NCI-H2196 (cell line): ENCODE data around the gene CD44.

ENCODE experiments used
- DNase-seq: peaks from one replicate; lab custom pipeline; 2025; ENCODE audit not compliant: unreplicated experiment; lab: John Stamatoyannopoulos, UW

Gene CD44

DNA sequence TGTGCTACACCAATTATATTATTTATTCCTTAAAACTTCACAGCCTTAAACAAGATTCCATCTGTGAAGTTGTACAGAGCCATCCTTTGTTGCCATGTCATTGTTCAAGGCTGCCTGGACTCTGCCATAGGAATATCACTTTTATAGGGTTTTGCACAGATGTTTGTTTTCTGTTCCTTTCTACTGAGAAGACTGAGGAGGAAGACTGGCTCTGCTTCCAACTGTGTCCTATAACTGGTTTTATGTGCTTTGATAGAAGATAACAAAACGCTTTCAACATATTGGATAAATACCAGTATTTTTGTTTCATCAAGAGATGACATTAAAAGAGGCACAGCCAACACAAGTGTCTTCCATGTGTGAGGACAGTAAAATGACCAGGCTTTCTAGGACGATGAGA lies 120.6 kb downstream of the CD44 start:
- no peak for DNase-seq

DNA sequence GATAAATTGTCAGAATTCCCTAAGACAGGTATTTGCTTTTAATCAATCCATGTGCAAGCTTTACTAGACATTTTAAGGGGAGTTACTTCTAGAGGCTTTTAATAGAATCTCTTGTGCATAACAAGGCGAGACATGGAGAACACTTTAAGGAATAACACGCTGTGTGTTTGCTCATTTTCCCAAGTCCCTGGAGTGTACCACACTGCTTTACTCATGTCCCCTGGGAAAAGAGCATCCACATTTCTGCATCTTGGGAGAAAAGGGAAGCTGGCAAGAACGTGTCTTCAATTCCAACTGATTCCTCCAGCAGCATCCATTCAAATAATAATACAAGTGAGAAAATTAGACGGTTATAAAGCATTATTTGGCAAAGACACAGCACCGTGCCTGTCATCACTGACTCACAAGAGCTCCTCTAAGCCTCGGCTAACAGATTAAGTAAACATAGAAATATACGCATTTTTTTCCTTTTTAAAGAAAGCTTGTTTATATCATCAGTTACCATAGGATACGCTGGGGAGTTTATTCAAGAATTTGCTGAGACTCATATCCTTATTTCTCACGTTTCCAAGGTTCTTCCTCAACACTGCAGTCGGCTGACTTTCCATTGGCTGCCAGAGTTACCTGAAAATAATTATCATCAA lies 121.5 kb downstream of the CD44 start:
- no peak for DNase-seq

DNA sequence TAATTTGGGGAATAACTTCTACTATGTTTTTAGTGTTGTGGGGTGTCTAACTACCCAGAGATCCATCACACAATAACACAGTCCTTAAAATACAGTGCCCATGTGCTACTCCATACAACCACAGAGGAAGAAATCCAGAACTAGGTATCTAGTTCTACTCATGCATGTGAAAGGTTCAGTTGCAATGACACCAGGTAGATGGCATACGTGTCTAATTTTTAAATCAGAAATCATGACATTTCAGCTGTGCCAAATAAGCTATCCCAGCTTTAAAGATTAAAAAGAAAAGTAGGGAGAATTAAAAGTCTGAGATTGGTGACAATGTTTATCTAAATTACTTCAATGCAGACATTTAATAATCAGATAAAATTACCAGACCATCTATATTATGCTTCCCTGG lies 122.2 kb downstream of the CD44 start:
- DNase-seq = no peak

DNA sequence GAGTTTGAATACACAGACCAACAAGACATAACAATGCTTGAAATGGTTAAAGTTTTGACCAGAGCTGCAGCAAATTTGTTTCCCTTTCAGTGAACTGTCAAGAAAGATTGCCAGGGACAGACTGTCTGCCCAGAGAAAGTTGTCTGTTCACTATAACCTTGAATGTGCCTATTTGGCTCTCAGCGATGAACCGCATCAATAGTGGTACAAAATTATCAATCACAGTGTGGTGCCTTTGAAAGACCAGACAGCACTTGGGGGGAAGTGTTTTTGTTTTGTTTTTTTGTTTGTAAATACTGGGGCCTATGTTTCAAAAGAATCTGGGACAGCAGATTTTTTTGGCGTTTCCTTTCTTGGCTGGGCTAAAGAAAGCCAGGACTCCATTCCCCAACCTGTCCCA lies 123.1 kb downstream of the CD44 start:
- DNase-seq = no peak

DNA sequence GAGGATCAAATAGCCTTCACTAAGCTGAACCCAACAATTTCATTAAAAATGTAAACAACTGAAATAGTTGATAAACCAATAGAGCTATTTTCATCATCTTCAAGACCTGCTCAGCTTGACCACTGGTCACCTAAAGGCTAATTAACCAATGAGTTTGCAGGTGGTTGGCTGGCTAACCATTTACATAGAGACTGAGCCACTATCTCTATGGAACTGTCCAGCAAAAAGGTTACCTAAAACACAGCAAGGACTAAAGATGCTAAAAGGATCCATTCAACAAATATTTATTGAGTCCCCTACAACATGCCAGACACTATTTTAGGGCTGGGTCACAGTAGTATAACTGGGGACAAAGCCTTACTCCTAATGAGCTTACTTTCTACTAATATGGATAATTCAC lies 123.8 kb downstream of the CD44 start:
- DNase-seq = no peak

DNA sequence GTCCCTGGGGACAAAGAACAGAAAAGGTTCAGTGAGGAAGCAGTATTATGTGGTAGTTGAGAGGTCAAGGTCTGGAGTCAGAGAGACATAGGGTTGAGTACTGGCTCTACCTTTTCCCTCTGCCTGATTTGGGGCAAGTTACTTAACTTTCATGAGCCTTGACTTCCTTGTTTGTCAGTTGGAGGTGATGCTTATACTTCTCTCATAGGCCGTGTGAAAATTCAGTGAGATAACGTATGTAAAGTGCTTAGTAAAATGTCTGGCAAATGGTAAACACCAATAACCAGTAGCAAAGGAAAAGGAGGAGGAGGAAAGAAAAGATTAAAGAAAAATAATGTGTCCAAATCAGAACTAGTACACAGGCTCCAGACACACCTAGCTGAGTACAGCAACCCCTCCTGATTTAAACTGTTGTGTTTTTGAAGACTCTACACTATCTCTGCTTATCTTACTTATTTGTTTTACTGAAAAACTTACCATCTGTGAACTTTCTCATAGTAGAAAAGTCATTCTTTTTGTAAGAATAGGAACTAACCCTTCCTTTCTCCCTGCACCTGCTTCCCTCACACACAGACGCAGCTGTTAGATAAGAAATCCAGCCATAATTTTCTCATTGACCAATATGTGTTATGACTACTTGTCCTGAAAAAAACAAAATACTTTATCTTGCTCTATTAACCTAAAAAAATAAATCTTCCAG lies 126.9 kb downstream of the CD44 start:
- no peak for DNase-seq

DNA sequence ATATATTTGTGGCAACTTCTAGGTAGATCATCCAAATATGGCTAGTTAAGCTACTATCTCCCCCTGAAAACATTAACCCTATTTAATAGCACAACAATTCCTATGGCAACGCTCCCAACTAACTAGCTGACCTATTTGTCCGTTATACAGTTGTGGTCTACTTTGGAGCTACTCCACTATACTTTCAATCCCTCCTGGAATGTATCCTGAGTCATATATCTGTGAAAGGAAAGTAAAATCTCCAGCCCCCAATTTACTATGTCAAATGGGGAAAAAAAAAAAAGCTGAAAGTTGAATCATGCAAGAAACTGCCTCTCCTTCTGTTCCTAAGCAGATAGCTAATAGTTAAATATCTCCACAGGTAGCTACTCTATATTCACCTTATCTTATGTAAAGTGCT lies 128.5 kb downstream of the CD44 start:
- DNase-seq = no peak

DNA sequence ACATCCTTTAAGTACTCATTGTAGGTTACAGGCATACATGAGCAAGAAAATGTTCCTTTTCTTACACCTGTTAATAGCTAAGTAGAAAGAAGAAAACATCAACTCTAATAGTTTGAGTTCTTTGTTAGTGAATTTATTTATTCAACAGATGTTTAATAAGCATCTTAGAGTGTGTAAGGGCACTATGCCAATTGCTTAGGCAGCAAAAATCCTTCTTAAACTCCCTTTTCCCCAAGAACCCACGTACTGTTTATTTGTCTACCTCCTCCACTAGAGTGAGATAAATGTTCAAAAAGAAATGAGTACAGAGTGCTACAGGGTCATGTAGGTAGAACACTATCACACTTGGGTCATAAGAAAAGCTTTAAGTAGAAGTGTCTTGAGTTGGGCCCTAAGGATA lies 131.4 kb downstream of the CD44 start:
- no peak for DNase-seq

DNA sequence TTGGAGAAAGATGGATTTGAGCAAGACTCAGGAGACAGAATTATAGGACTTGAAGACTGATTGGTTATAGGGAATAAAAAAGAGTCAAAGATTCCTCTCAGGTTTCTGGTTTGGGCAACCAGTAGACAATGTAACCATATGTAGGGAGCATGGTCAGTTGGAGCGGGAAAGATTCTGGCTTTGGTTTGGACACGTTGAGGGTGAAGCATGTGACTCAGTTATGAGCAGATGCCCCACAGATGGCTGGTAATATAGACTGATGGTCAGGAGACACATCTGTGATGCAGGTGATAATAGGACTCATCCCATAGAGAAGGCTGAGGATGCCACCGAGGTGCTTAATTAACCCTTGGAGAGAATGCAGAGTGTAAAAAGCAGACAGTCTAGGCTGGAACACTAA lies 132.1 kb downstream of the CD44 start:
- DNase-seq = no peak

DNA sequence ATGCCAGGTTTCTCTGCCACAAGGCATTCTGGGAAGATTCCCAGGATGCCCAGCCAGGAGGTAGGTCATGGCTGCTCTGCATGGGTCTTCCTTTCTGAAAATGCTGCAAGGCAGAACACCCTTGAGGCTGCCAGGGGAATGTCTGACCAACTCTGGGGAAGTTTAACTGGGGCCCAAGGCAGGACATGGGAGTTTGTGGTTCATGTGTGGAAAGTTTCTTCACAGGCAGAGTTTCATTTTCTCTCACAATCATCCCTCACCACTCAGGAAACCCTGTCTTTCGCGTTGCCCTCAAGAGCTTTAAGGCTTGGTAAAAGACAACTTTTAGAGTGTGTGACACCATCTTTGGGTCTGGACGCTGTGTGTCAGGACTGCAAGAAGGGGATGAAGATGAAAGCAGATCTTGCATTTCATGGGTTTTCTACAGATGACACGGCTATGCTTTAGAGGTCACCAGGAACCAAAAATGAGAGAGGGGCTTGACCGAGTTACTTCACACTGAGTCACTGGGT lies 133.5 kb downstream of the CD44 start:
- DNase-seq = no peak

DNA sequence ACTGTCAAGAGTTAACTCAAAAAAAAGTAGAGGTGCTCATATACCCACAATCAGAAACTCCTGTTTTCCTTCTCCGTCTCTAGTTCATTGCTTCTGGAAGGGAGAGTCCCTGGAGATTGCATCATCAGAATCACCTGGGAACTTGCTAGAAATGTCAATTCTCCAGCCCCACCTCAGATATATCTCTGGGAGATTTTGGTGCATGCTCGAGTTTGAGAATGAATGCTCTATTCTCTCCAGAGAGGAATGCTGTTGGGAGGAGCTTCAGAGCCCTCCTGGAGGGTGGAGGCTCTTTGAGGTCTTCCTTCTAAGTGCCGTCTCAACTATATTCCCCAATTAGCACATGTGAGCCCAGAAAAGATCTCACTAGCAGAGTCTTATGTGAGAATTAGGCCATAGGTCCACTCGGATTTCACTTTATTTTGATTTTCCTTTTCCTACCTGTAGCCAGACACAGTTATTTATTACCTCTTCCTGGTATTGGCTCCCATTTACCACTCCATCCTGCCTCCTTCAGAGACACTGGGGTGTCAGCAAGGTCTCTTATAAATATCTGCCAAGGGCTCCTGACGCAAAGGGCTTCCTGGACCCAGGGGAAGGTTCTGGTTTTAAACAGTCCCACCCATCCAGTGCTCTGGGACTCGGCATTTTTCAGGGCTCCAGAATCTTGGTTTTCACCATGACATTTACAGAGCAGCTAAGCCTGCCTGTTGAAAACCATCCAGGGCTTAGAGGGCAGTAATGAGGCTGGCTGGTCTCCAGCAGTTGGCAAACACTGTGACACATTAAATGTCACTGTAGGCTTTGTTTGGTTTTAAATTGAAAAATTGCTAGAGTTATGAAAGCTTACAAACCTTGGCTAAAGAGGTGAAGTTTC lies 136.2 kb downstream of the CD44 start:
- peak; percentile 31 for DNase-seq

DNA sequence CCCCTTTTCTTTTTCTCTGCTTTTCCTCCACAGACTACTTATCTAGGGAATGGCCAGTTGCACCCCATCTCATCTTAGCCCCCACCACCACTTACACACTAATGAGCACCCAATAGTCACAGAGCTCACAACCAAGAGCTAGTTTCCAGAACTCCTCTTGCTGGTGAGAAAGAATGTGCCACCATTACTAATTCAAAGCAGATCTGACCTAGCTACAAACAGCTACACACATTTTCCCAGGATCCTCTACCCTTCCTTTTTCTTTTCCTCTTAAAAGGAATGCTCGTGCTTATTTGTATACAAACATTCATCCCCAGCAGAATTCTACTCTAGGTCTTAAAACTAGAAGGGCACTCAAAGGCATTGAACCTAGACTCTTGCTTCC lies 136.8 kb downstream of the CD44 start:
- DNase-seq = no peak

DNA sequence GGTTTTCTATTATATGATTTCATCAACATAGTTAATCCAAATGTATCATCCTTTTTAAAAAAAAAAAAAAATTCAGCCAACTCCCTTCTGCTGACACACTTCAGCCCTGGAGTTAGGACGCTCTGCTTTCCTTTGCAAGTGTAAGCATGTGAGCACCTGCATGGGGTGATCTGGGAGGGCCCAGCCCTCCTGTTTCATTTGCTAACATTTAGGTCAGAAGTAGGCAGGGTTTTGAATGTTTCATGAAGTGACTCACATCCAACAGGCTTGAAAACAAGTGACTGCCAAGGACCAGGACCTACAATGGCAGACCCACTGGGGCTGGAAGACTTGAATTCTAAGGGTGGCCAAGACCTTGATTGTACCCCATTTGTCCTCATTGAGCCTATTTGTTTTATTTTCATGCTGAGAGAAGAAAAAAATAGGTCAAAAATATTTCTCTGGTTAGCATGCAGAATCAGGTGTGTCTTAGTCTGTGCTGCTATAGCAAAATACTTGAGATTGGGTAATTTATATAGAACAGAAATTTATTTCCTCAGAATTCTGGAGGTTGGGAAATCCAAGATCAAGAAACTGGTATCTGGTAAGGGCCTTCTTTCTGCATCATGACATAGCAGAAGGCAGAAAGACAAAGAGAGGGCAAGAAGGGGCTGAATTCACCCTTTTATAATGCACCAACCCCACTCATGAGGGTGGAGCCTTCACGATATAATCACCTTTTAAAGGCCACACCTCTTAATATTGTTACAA lies 137.6 kb downstream of the CD44 start:
- no peak for DNase-seq

DNA sequence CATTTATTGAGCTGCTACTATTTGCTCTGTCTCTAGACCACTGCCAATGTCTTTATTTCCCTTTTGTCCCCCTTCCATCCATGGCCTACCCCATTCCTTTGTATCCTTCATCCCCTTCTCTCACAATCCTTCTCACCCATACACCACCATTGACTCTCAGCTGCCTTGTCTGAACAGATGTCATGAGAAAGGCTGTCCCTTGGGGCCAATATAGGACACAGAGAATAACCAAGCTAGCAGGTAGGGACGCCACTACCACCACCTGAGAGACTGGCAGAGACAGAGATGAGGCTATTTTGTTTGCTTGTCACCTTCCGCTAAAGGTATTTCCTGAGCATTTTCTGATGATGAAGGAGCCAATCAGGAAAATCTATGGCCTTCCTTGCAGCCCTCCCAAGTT lies 138.9 kb downstream of the CD44 start:
- no peak for DNase-seq

DNA sequence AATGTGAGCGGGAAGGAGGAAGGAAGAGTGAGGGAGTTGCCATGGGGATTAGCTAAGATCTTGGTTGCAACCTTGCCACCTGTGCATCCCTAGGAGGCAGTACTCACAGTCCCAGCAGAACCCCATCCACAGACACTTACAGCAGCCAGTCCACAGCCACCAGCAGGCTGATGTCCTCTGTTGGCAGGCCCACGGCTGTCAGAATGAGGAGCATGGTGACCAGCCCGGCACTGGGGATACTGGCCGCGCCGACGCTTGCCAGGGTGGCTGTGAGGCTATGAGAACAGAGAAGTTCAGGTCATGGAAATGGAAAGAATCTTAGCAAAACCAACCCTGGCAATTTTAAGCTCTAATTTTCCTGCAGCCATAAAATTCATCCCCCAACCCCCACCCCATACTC lies 141.8 kb downstream of the CD44 start:
- DNase-seq = no peak

DNA sequence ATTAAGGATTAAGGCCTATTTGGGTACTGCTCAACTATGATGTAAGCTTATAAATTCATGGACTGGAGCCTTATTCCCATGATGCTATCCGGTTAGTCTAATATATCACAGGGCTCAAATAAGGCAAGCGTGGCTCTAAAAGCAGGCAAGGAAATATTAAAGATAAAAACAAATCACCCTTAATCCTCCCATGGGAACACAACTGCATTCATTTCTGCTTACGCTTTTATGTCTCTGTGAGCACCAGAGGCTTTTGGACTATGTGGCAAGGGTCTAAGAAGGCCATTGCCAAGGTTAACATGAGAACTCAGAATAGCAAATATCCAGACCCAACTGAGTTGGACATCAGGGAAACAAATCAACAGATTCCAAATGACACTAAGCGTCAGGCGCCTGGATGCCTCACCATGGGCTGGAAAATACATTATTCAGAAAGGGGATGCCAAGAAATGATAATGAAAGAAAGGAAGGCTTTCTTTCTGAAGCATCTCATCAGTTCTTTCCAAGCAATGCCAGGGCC lies 142.3 kb downstream of the CD44 start:
- DNase-seq = no peak
